ENCODE measurements around the gene SFT2D1. TPM values are rescaled to one million over a fixed set of nuclear protein-coding genes. Genes with fewer than 3 reads are reported as not detected.
"Not testable (repeated sequence)": the region's sequence is repeated elsewhere in the genome, so short reads cannot be mapped to it uniquely, and the experiment has no call there.

SFT2D1 gene
- total RNA-seq, 1 experiment from 2014 or later = 27.6 TPM

GRCh38 chr6:166364456-166364855 lies 22.1 kb upstream of the SFT2D1 start:
- no peak for DNase-seq (ENCODE audit: low spot score)

DNA sequence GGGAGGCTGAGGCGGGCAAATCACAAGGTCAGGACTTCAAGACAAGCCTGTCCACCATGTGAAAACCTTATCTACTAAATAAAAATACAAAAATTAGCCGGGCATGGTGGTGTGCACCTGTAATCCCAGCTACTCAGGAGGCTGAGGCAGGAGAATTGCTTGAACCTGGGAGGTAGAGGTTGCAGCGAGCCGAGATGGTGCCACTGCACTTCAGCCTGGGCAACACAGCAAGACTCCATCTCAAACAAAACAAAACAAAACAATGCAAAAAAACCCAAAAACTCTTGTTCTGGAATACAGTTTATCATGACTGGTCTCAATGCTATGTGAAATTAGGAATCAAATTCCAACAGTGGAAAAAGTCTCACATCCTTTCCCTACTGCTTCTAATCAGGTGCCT lies 20.1 kb upstream of the SFT2D1 start:
- DNase-seq (ENCODE audit: low spot score) = not testable (repeated sequence)

DNA sequence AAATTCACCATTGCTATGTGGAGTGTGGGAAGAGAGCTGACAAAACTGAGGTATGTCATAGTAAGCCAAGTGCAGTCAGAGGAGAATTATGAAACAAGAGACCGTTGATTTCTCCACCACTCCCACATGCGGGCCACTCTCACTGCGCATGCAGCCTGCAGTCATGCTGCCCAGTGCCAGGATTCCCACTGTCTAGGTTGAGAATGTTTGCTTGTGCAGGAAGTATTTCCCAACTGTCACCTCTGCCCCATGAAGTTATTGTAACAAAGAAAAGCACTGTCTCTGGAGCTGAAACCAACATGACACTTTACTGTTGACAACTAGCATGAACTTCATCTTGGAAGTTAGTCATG lies 18.7 kb upstream of the SFT2D1 start:
- DNase-seq (ENCODE audit: low spot score) = no peak

DNA sequence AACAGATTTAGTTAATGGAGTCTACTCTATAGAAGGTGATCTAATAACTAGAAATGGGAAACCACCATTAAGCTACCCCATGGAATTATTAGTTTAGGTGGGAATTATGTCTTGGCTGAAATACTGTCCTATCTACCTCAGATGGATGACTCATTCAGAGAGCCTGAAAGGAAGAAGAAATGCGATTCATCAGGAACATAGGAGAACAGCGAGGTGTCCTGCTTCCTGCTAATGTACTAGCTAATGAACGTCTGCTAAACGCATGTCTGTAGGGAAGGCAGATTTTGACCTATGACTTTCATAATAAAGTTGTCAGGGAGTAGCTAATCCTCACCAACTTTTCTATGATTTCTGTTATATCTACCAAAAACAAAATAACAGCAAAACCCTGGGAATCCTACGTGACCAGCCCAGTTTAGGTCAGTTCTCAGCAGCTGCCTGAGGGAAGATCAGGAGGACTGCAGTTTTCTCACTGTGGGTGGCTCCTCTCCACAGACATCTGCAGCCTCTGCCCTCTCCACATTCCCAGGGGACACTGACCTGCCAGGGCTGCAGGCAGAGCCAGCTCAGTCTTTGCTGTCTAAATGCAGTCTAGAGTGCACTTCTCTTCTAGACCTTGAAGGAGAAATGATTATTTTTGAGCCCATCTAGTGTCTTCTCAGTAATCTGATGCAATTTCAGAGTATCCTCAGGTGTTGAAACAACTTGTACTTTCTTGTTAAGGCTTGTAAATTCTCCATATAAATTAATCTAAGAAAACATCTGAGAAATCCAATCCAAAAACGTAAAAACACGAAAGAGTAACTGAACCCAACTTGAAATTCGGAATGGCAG lies 18.1 kb upstream of the SFT2D1 start:
- DNase-seq (ENCODE audit: low spot score) = no peak

GRCh38 chr6:166355552-166355951 lies 13.2 kb upstream of the SFT2D1 start:
- no peak for DNase-seq (ENCODE audit: low spot score)

DNA sequence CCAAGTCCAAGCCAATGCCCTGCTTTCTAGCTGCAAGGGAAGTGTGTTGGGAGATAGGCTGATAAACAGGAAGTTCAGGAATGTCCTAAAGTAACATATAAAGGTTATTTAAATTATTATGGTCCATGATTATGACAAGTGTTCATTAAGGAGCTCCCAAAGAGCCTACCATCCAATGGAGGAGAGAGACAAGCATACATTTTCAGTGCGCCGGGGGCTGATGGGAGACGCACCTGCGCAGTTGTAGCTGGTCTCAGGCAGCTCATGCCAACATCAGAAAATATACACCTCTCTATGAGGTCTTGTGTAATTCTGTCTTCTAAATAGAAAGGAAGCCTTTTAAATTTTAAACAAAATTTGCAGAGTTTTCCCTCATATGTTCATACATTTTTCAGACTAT lies 12.6 kb upstream of the SFT2D1 start:
- DNase-seq (ENCODE audit: low spot score) = no peak

DNA sequence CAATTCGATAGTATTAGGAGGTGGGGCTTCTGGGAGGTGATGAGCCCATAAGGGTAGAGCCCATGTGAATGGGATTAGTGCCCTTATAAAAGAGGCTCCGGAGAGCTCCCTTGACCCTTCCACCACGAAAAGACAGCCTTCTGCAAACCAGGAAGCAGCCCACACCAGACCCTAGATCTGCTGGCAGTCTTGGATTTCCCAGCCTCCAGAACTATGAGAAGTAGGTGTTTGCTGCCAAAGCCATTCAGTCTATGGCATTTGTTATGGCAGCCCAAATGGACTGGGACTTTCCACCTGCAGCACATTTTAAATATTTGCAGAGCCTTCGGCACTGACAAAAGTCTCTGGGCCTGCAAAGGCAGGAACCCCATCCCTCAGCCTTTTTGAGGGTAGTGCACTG lies 11.8 kb upstream of the SFT2D1 start:
- no peak for DNase-seq (ENCODE audit: low spot score)

GRCh38 chr6:166353507-166353906 lies 11.2 kb upstream of the SFT2D1 start:
- no peak for DNase-seq (ENCODE audit: low spot score)

DNA sequence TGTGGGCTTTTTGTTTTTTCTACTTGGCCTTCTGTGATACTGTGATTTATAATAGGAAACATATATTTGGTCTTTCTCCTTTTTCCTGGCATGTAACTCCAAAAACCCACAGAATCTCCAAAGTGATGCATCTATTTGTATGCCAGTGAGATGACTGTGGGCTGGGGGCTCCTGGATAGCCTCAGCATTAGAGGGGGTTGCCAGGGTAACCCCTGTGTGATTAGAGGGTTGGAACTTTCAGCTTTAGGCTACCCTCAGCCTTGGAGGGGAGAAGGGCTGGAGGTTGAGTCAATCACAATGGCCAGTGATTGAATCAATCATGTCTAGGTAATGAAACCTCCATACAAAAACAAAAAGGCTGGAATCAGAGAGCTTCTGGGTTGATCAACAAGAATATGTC lies 10.6 kb upstream of the SFT2D1 start:
- no peak for DNase-seq (ENCODE audit: low spot score)

DNA sequence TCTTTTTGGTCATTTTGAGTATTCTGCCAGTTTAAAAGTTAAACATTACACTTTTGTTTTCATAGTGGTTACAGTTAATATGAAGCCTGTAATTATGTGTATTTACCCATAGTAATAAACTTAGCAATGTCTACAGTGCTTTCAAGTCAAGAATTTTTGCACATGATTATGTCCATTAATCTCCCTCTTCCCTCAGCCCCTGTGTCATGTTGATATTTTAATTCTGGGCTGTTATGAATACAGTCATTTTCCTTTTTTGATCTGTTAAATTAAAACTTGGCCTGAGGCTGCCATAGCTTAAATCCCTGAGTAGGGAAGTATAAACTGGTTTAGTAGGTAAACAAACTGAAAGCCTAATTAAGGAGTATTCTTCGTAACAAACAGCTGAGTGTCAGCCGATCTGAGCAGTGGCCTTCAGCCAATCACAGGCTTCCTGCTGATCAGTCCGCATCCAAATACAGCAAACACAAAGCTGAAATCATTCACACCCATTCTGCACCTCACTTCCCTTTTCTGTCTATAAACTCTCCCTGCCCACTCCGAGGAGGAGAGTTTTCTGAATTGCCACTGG lies 9.5 kb upstream of the SFT2D1 start:
- DNase-seq (ENCODE audit: low spot score) = peak; percentile 54

- no peak for DNase-seq (ENCODE audit: low spot score)
These were observed 6.1 kb upstream of the SFT2D1 start for GRCh38 chr6:166348305-166348949.

- DNase-seq (ENCODE audit: low spot score) = no peak
These were observed 4.6 kb upstream of the SFT2D1 start for GRCh38 chr6:166346965-166347364.

DNA sequence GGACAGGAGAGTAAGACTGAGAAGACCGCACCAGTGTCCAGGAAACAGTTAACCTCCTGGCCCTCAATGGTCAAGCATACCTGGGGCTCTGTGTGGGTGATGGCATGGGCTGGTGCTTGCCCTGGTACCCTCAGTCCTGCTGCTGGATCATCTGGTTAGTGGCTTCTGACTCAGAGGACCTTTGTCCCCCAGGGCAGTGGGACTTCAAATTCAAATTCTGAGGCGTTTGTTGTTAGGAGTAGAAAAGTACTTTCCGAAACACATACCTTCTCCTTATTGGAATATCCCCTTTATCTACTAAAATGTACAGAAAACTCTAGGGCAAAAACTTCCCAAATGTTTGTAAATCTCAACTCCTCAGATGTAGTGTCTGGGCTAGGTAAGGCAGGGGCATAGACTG lies 4.1 kb upstream of the SFT2D1 start:
- no peak for DNase-seq (ENCODE audit: low spot score)

- DNase-seq (ENCODE audit: low spot score) = not testable (repeated sequence)
These were observed 3.3 kb upstream of the SFT2D1 start for GRCh38 chr6:166345672-166346071.

DNA sequence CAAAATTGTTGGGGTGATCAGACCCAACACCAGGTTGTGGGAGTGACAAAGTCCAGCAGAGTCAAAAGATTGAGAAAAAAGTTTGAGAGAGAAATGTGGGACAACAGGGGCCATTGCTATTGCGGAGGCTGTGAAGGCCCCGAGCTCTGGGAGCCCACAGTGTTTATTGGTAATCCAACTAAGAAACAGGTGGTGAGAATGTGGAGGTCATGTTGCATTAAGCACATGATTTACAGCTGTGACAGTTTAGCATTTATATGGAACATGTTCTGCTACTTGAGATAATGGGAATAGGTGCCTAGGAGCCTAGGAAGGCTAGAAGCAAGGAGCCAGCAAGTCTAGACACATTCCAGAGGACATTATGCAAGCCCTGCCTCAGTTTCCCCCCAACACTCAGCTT lies 2.6 kb upstream of the SFT2D1 start:
- DNase-seq (ENCODE audit: low spot score) = not testable (repeated sequence)

DNA sequence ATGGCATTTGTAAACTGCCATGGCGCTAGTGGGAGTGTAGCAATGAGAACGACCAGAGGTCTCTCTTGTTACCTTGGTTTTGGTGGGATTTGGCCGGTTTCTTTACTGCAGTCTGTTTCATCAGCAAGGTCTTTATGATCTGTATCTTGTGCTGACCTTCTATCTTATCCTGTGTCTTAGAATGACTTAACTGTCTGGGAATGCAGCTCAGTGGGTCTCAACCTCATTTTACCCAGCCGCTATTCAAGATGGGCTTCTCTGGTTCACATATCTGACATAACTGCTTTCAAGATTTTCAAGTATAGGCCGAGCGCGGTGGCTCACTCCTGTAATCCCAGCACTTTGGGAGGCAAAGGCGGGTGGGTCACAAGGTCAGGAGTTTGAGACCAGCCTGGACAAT lies 1.9 kb upstream of the SFT2D1 start:
- DNase-seq (ENCODE audit: low spot score) = no peak

DNA sequence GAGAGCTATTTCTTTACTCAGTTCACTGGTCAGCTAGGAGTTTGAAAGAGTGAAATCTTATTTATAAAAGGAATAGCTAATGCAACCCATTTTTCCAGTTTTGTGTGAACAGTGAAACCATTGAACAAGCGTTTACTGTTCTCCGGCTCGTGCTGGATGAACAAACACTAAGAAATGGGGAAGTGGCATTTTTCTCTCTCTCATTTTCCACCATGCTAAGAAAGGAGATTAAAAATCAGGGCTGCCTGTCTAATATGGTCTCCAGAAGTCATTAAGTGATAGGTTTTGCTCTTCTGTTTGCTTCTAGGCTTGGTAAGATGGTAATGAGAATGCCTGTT lies 774 bp upstream of the SFT2D1 start:
- no peak for DNase-seq (ENCODE audit: low spot score)

DNA sequence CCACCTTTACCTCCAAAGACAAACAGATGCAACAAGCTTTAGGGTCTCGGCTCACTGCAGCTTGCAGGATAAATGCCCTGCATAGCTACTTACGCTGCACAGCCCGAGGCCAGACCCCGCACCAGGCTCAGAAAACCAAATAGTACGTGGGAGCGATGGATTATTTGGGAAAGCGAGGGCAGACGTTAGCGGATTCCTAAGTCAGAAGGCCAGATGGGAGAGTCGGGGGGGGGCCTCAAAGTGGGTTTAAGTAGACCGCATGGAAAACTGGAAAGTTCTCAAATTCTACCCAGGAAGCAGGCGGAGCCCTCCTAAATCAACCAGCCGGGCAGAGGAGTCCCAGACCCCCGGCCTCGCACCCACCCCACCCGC lies 382 bp downstream of the SFT2D1 start:
- DNase-seq (ENCODE audit: low spot score) = no peak

DNA sequence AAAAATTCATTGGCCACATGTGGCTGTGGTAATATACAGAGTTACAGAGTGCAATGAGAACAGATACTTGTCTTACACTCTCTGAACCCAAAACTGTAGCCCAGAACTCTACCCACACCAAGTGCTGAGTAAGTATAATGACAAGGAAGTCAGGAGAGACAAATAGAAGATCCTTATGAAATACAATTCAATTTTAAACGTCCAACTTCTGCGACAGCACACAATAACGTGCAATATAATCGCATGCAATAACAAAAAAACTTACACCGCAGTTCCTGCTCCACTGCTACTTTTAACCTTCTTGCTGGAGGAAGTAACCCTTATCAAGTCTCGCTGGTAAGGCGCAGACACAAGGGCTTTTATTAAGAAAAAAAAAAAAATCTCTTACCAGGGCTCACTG lies 881 bp downstream of the SFT2D1 start:
- no peak for DNase-seq (ENCODE audit: low spot score)

GRCh38 chr6:166338854-166339253 lies 3.5 kb downstream of the SFT2D1 start:
- DNase-seq (ENCODE audit: low spot score) = no peak

DNA sequence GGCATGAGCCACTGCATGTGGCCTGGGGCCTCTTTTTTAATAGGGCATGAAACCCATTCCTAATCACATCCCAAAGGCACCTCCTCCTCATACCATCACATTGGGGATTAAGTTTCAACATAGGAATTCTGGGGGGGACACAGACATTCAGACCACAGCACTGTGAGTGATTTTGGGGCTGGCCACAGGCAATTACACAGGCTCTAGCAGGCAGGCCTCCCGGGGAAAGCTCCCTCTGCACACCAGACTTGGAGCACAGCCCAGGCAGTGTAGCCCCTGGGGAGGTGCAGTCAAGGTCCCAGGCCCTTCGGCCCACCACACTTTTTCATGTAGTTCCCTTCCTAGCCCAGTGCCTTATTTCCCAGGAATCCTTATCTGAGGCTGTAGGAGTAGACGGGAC lies 5.5 kb downstream of the SFT2D1 start:
- DNase-seq (ENCODE audit: low spot score) = no peak

- DNase-seq (ENCODE audit: low spot score) = no peak
These were observed 6.7 kb downstream of the SFT2D1 start for GRCh38 chr6:166335378-166336302.
